Activated CD8-positive, alpha-beta memory T cell treated with anti-CD3 and anti-CD28 coated beads, Interleukin-2, amount 50 U/mL, for 24 hours (primary cell): ENCODE measurements around the gene MGLL.

Experiments used
- DNase-seq: peaks from one replicate; pipeline ENCODE4 v3.0.0-alpha.2; 2020; ENCODE audit errors: extremely low read depth

Gene MGLL

DNA sequence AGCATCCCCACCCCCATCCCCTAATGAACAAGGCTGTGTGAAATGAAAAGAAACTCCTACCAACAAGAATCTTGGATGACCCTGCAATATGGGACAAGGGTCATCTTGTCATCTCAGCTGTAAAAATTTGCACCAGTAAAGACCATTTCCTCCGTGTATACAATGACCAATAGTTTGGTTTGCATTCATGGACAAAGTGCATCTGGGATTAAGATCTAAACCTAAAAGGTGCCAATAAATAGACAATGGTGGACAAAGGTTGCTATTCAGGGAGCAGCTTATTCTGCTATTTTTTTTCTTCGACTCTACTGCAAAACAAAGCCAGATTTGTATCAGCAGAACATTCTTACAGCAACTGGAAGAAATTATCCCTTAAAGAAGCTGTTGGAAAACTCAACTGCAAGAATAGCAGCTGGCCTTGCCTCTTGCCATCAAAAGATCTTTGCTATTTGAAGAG lies 8.0 kb downstream of the MGLL start:
- DNase-seq, result no peak

- no peak for DNase-seq
Observed at GRCh38 chr3:127812151-127812550, 10.2 kb downstream of the MGLL start.

GRCh38 chr3:127811717-127812116 lies 10.6 kb downstream of the MGLL start:
- no peak for DNase-seq

- no peak for DNase-seq
Observed at GRCh38 chr3:127809611-127810010, 12.7 kb downstream of the MGLL start.

DNA sequence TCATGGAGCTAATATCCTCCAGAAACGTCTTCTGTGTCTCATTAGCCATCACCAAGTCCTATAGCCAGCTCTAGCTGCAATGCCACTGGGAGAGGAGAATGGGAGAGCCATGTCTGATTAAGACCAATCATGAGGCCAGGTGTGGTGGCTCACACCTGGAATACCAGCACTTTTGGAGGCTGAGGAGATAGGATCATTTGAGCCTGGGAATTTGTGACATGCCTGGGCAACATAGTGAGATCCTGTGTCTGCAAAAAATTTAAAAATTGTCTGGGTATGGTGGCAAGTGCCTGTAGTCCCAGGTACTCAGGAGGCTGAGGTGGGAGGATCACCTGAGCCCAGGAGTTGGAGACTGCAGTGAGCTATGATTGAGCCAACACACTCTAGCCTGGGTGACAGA lies 13.1 kb downstream of the MGLL start:
- no peak for DNase-seq

- DNase-seq, result no peak
Observed at GRCh38 chr3:127808197-127808596, 14.1 kb downstream of the MGLL start.

- no peak for DNase-seq
Observed at GRCh38 chr3:127805026-127805753, 17.1 kb downstream of the MGLL start.

DNA sequence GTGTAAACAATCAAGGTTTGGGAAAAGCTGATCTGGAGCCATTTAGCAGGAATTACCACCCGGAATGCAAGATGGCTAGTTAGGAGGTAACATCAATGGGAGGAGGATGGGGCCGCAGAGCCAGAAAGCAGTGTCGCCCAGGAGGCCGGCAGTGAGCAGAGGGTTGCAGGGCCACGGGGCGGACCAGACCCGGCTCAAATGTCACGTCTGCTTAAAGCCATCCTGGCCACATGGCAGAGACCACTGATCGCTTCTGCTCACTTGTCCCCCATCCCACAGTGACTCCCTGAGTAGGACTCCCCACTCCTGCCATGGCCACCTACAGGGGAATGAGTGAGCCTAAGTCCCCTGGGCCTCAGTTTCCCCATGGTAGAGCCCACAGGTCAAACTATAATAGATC lies 18.2 kb downstream of the MGLL start:
- no peak for DNase-seq

DNA sequence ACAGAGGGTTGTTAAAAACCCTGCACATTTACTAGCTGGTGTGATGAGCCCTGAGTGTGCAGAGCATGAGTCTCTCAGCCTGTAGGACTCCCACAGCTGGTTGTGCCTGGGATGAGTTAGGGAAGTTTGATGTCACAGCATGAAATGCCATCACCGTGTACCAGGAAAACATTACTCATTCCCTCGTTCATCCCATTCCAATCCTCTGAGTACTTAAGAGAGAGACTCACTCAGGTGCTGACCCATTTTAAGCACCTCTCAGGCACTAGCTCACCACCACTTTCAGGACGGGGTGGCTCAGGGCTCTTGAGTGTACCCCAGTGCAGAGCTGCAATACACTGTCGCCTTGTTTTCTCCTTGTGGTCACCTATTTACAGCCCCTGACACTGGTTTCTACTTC lies 18.7 kb downstream of the MGLL start:
- DNase-seq, result no peak

GRCh38 chr3:127802606-127803005 lies 19.7 kb downstream of the MGLL start:
- DNase-seq, result no peak

GRCh38 chr3:127801731-127802313 lies 20.5 kb downstream of the MGLL start:
- DNase-seq, result no peak

DNA sequence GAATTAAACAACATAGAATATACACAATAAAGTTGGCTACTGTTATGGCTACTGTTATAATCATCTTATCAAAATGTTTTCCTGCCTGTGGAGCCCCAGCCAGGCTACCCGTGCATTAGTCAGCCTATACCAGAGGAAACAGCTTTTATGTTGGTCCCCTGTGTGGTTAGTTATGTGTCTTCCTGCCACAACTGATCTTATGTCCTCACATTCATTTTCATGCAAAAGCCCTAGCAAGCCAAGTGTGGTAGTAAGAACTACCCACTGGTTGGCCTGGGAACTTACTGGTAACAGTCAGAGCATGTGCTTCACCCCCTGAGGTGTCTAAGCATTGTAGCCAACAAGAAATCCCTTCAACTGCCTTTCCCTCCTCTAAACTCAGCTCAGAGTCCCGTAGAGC lies 21.8 kb downstream of the MGLL start:
- DNase-seq, result no peak

DNA sequence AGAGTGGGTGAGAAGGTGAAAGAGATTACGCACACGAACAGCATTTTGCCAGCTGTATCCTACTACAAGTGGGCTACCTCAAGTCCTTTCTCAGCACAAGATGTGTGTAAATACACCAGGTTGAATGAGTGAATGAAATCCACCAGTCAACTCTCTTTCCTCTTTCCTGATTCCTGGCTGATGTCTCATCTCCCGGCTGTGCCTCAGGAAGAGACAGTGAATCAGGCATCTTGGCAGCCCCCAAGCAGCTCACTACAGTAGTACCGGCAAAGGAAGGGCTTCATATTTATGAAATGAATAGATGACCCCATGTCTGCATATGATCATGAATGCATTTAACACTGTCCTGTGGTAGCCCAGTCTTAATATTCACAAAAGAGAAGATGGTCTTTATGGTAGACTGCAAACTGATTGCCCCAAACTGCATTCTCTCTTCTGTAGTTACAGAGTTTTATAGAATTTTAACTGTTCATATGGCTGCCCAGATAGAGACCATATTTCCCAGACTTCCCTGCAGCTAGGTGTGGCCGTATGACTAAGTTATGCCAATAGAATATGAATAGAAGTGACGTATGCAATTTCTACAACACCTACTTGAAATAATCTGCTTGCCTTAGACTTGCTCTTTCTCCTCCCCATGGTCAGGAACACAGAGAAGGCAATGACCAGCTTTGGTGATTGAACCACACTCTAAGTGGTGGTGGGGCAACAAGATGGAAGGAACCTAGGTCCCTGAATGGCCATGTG lies 22.7 kb downstream of the MGLL start:
- DNase-seq, result no peak

- no peak for DNase-seq
Observed at GRCh38 chr3:127798716-127799115, 23.6 kb downstream of the MGLL start.

DNA sequence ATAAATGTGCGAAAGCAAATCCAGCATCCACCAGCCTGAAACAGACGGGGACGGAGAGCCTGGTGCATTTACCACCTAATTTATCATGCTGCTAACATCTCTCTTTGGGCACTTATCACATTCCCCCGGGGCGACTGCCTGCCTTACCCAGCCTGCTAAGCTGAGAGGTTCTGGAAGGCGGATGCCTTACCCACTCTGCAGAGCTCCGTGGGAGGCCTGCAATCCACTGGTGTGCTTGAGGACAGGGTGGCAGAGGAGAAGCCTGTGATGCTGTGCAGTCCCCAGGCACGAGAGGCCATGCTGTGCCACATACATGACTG lies 25.5 kb downstream of the MGLL start:
- no peak for DNase-seq

GRCh38 chr3:127796045-127796830 lies 26.1 kb downstream of the MGLL start:
- no peak for DNase-seq

DNA sequence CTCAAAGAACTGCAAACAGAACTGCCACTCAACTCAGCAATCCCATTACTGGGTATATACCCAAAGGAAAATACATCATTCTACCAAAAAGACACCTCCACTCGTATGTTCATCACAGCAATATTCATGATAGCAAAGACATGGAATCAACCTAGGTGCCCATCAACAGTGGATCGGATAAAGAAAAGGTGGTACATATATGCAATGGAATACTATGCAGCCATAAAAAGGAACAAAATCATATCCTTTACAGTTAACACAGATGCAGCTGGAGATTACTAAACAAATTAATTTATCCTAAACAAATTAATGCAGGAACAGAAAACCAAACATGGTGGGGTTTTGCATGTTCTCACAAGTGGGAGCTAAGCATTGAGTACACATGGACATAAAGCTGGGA lies 27.3 kb downstream of the MGLL start:
- DNase-seq, result no peak

- DNase-seq, result no peak
Observed at GRCh38 chr3:127794402-127794801, 27.9 kb downstream of the MGLL start.

- no peak for DNase-seq
Observed at GRCh38 chr3:127792541-127793292, 29.6 kb downstream of the MGLL start.

- no peak for DNase-seq
Observed at GRCh38 chr3:127791221-127791913, 30.9 kb downstream of the MGLL start.

DNA sequence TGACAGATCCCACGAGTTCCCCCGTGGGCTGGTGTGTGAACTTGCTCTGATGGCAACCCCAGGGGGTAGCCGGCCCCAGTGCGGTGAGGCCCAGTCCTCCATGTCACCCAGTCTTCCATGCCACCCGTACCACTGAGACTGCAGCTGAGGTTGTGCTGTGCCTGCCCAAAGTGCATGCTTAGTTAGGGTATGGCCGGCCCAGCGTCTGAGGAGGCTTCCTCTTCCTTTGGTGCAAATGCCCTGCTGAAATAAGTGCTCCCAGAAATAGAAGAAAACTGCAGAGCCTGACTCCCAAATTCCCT lies 31.5 kb downstream of the MGLL start:
- DNase-seq, result no peak
